K562 (cell line): ENCODE results near the gene TRPM6.

Source experiments
- BCOR ChIP-seq: fragments of 450-650 bp; IDR thresholded peaks from 2 replicates; pipeline ENCODE4 v1.6.1; 2016
- CBX5 ChIP-seq: IDR thresholded peaks from 2 replicates; pipeline ENCODE4 v1.6.1; 2014; ENCODE audit warnings: low read depth, borderline replicate concordance
- CCNT2 ChIP-seq: IDR thresholded peaks from 2 replicates; pipeline ENCODE4 v1.6.1; 2011; ENCODE audit warnings: borderline replicate concordance, low read depth, mild to moderate bottlenecking, moderate library complexity, mixed read lengths, low read length; ENCODE audit not compliant: insufficient read length; ENCODE audit errors: extremely low read depth
- ELF1 ChIP-seq: fragments of 200-800 bp; sonication (Bioruptor generic); IDR thresholded peaks from 2 replicates; pipeline ENCODE4 v1.6.1; 2016; ENCODE audit warnings: missing genetic modification characterization, missing compliant biosample characterization
- MTF1 ChIP-seq: fragments of 250-450 bp; sonication (Bioruptor Pico); IDR thresholded peaks from 2 replicates; pipeline ENCODE4 v1.9.0; 2021; ENCODE audit warnings: moderate library complexity, mild to moderate bottlenecking, inconsistent platforms, borderline replicate concordance
- SIN3A ChIP-seq, 2 experiments: fragments of 150-350 bp in 1 of 2; IDR thresholded peaks; 2 replicates each; pipeline ENCODE4 v1.6.1; 2011 to 2016; ENCODE audit warnings: borderline replicate concordance in 2 of 2, low read depth in 2 of 2, low read length in 2 of 2, mild to moderate bottlenecking in 2 of 2, moderate library complexity in 2 of 2; ENCODE audit not compliant: control insufficient read depth in 1 of 2
- TCF7 ChIP-seq: sonication (generic); IDR thresholded peaks from 2 replicates; pipeline ENCODE4 v1.6.1; 2016; ENCODE audit warnings: antibody characterized with exemption, borderline replicate concordance
- ZNF253 ChIP-seq: fragments of 250-450 bp; sonication (Bioruptor Pico); conservative IDR thresholded peaks from 2 replicates; pipeline ENCODE4 v1.6.1; 2021; ENCODE audit warnings: mild to moderate bottlenecking

- TF ChIP-seq TCF7 (no peak), MTF1 (CRISPR knock-in tag) (no peak), SIN3A (IDR thresholded peaks at IDR 0.05; ENCODE audit: borderline replicate concordance in 2 of 2, control insufficient read depth in 1 of 2, low read depth in 2 of 2, low read length in 2 of 2) (no peak), CBX5 (no peak), ZNF253 (CRISPR knock-in tag) (no peak), CCNT2 (no peak), ELF1 (tag) (no peak), BCOR (no peak)
These were observed 152.0 kb downstream of the TRPM6 start for GRCh38 chr9:74735761-74736160.
